ENCODE data around the gene ZNF266.

The ZNF266 gene

DNA sequence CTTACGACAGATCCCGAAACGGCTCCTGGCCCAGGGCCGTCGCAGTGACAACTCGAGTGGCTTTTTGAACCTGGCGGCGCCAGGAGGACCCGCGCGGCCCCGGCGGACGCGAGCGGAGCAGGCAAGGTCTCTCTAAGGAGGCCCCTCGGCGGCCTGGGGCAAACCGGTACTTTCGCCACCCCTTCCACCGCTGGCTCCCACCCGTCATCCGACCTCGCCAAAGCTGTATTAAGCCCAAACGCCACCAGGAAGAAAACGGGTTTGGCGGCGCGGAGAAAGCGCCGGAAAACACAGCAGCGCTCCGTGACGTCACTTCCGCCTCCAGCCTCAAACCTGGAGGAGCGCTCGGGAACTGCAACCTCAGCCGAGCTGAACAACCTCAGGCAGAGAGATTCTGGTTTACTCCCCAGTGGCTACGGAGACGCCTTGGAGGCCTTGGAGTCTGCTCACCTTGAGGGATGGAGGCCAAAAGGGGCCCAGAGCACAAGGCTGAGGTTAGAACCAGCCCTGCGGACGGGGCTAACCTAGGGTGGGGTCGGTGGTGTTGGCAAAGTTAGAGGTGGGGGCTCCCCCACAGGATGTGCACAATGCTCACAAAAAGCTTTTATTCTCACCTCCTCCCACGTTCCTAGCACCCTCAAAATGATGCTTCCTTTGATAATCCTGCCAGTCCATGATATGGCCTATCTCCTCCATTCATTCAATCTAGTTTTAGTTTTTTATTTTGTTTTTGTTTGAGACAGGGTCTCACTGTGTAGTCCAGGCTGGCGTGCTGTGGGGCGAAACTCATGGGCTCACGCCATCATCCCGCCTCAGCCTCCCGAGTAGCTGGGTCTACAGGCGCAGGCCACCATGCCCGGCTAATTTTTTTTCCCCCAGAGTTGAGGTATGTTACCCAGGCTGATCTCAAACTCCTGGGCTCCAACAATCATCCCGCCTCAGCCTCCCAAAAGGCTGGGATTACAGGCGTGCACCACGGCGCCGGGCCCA is at the start of gene ZNF266:
TSS of gene ZNF266 (minus strand) at position 295 of the 990 bp plus-strand sequence. CDS start 15,484 bp downstream, outside the sequence.
- peak; percentile 86 for DNase-seq

DNA sequence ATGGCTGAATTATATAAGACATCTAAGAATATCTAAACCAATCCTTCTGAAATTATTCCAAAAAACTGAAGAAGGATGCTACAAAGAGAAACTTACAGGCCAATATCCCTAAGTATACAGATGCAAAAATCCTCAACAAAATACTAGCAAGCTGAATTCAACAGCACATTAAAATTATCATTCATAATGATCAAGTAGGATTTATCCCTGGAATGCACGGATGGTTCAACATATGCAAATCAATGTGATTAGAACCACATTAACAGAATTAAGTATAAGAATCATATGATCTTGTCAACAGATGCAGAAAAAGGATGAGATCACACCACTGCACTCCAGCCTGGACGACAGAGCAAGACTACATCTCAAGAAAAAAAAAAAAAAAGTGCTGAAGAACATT is 49.8 kb upstream of the ZNF266 start:
- DNase-seq = no peak

DNA sequence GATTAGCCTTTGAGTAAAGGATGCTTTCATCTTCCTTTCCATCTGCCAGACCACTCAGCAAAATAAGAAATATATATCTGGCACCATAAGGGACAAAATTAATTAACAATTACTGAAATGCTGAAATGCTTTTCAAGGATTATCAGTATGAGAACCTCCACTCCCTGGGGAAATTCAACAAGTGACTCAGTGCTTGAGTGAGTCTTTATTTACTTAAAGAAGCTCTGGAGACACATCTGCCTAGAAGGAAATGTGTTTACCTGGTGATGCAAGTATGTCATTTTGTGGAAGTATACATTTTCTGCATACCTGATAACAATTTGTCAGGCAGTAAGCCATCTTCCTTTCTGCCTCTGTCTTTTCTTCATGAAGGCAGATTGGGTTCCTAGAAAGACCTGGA is 39.6 kb upstream of the ZNF266 start:
- DNase-seq = no peak

DNA sequence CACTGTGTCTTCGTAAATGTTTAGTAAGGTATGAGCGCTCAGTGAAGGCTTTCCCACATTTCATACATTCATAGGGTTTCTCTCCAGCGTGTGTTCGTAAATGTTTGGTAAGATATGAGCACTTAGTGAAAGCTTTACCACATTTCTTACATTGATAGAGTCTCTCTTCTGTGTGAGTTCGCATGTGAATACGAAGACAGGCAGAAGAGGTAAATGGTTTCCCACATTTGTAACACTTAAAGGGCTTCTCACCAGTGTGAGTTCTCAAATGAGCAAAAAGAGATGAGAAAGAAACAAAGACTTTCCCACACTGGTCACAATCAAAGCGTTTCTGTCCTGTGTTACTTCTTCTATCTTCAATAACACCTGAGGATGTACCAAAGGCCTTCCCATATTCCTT is 31.8 kb upstream of the ZNF266 start:
- DNase-seq = no peak

DNA sequence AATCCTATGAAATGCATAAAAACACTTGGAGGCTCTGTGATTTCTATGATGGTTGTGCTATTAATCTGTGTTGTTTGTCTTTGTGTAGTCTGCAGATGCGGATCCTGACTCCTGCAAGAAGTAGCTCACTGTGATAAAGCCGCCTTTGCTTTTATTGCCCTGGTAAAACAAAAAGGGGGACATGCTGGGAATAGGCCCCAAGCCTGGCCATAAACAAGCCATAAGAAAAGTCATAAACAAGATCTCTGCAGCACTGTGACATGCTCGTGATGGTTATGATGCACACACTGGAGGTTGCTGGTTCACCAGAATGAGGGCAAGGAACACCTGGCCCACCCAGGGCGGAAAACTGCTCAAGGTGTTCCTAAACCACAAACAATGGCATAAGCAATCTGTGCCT is 26.6 kb upstream of the ZNF266 start:
- no peak for DNase-seq

DNA sequence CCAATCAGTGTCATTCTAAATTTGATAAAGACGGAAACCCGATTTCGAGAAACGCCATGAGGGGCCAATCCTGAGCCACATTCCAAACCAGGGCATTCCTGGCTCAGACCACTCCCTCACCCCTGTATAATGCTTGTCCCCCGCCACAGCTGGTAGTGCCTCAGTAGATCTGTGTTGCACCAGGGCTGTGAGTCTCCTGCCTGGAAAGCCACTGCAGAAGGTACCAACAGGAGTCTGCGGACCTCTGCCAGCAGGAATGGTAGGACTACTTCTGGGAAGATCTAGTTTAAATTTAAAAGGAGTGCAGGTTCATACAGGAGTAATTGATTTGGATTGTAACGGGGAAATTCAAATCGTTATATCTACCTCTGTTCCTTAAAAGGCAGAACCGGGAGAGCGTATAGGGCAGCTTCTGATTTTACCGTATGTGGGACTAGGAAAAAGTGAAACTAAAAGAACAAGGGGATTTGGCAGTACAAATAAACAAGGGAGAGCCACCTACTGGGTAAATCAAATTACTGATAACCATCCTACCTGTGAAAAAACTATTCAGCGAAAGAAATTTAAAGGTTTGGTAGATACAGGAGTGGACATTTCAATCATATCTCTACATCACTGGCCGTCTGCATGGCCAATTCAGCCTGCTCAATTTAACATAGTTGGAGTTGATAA is 20.8 kb upstream of the ZNF266 start:
- DNase-seq = no peak

DNA sequence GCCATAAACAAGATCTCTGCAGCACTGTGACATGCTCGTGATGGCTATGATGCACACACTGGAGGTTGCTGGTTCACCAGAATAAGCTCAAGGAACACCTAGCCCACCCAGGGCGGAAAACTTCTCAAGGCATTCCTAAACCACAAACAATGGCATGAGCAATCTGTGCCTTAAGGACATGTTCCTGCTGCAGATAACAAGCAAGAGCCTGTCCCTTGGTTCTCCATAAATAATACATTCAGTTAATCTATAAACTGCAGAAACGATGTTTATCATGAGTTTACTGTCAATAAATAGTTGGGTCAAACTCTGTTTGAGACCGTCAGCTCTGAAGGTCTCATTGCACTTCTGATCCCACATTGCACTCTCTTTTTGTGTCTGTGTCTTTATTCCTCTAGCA is 18.6 kb upstream of the ZNF266 start:
- no peak for DNase-seq

DNA sequence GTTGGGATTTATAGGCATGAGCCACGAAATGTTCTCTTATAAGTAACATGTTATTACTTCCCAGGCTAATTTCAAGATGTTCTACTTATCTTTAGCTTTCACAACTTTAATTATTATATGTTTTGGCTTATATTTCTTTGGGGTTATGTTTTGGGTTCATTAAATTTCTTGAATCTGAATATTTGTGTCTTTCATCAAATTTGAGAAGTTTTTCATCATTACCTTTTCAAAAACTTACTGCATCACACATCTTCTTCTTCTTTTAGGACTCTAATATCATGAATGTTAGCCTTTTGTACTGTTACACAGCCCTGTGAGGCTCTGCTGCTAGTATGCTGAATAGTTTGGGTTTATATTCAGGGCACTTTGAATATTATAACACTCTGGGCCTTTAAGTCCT is 9.7 kb upstream of the ZNF266 start:
- DNase-seq = no peak

DNA sequence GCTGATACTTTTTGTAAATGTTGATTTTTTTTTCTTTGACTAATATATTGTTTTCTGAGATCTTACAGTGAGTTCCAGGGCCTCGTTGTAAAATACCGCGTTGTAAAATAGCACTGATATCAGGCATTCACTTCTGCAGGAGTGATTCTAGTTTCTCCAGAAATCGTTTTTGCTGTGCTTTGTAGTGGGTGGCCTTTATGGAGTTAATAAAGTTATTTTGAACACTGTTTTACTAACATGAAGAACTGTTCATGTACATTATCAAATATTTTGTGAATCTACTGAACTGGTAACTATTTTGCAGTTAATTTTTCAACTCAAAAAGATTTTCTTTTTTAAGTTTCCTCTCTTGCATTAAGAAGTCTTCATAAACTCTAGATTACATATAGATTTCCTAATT is 985 bp upstream of the ZNF266 start:
- no peak for DNase-seq

DNA sequence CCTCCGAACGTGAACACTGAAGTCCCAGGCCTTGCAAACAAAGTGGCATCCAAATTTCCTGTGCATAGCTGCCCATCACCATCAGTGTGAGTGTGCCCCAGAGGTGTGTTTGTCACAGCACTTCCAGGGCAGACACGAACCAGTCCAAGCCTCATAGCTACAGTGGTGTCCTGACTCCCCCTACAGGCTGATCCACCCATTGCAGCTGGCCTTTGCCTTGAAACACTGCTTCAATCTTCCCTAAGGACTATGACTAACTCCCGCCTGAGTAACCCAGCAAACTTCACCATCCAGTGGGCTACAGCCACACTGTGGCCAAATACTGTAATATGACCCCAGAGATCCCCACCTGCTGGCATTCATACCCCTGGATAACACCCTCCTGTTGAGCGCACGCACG is 3.9 kb downstream of the ZNF266 start:
- DNase-seq = no peak

DNA sequence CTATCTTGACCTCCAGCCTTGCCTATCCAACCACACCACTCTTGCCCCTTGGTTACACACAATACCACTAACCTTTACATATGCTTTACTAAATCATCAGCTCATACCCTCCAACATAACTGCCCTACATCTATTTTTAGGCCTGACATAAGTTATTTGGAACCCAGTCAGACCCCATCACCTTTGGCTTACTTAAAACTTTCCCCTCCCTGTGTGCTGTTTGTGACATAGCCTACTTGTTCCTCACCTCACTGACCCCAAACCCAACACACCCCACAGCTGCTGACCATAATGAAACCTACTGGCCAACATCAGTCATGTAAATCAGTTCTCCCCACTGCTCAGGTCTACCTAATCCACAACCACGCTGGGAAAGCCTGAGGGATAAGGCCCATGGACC is 4.9 kb downstream of the ZNF266 start:
- DNase-seq = no peak

DNA sequence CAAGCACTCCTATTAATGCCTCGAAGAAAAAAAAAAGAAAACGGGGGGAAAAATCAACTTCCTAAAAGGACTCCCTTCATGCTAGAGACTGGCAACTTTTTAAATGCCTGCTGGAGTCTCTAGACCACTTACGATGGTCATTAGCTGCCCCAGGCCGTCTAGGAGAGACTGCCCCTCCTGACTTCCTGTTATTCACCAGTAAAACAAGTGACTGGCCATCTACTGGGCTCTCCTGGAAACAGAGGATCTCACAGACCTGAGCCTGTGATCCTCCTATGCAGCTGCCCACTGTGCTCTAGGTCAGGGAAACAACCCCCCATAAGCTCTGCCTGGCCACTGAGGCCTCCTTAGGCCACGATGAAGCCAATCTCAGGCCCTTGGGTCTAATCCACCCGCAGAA is 7.4 kb downstream of the ZNF266 start:
- no peak for DNase-seq

DNA sequence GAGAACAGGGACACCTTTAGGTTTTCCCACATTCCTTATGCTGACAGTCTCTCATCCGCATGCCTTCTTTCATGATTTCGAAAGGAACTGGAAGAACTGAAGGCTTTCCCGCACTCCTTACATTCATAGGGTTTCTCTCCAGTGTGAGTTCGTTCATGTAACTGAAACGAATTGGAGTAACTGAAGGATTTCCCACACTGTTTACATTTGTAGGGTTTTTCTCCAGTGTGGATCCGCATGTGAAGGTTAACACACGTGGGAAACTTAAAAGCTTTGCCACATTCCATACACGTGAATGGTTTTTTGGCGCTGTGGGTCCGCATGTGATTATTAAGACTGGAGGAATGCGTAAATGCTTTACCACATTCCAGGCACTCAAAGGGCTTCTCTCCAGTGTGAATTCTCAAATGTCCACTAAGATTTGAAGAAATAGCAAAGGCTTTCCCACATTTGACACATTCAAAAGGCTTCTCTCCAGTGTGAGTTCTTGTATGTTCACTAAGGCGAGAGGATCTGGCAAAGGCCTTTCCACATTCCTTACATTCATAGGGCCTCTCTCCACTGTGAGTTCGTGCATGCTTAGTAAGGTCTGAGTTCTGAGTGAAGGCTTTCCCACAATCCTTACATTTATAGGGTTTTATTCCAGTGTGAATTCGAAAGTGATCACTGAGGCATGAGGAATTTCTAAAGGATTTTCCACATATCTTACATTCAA is 22.0 kb downstream of the ZNF266 start:
- no peak for DNase-seq

DNA sequence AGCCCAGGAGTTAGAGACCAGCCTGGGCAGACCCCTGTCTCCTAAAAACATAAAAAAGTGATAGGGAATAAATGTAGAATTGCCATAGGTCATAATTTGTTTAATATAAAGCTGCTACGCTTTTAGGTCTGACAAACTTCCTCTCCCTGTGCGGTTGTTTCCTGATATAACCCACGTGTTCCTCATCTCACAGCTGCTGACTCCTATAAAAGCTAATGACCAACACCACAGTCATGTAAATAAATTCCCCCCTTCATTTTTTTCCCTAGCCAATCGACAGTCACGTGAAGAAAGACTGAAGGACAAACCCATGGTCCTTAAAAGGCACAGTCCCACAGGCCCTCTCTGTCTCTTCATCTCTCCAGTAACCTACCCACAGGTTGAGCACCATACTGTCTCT is 27.5 kb downstream of the ZNF266 start:
- DNase-seq = peak; percentile 49

DNA sequence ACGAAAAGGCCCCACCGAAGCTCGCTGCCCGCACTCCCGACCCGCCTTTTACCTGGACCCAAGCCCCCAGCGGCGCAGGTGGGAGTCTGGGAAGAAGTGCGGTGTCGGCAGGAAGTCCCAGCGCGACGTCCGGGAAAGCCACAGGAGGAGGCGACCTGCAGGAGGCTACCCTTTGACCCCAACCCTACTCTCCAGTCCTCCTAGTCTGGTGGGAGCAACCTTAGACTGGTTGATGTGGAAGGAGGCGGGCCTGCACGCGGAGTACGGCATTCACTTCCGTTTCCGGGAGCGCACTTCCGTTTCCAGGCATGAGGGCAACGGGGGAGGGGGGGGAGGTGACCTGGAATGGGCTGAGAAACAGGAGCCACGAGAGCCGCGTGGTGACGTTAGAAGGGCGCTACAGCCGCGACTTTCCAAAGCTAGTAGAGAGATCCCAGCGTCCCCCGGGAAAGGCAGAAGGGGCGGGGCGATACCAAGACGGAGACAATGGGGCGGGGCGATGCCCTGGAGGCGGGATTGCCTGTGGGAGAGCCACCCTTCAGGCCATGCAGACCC is 28.5 kb downstream of the ZNF266 start:
- peak; percentile 17 for DNase-seq

DNA sequence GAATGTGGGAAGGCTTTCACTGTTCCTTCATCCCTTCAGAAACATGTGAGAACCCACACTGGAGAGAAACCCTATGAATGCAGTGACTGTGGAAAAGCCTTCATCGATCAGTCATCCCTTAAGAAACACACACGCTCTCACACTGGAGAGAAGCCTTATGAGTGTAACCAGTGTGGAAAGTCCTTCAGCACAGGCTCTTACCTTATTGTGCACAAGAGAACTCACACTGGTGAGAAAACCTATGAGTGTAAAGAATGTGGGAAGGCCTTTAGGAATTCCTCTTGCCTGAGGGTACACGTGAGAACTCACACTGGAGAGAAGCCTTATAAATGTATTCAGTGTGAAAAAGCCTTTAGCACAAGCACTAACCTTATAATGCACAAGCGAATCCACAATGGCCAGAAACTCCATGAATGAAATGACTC is 54.0 kb downstream of the ZNF266 start:
- no peak for DNase-seq

DNA sequence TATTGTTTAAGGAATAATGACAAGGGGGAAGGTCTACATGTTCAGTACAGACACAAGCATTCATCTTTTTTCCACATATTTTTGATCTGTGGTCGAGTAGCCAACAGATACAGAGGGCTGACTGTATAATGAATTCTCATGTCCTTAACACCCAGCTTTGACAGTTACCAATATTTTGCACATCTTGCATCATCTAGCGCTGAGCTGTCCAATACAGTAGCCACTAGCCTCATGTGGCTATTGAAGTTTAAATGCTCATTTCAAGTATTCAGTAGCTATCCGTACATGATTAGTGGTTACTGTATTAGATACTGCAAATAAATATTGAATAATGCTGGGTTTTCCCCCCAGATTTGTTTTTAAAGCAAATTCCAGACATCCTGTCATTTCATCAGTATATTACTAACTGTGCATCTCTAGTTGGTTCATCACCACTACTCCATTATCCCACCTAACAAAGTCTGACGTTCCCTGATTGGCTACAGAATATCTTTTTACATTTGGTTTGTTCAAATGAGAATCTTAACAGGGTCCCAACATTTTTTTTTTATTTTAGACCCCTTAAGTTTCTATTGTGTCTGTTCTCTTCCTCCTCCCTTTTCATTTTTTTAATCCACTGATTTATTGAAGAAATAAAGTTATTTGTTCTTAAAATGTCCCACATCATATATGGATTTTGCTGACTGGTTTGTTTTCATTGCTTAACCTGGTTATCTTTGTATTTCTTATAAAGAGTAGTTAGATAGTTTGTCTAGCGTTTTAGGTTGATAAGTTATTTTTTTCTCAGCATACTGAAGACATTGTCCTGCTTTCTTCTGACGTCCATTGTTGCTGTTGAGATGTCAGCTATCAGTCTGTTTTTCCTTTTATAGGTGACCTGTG is 64.4 kb downstream of the ZNF266 start:
- DNase-seq = no peak

DNA sequence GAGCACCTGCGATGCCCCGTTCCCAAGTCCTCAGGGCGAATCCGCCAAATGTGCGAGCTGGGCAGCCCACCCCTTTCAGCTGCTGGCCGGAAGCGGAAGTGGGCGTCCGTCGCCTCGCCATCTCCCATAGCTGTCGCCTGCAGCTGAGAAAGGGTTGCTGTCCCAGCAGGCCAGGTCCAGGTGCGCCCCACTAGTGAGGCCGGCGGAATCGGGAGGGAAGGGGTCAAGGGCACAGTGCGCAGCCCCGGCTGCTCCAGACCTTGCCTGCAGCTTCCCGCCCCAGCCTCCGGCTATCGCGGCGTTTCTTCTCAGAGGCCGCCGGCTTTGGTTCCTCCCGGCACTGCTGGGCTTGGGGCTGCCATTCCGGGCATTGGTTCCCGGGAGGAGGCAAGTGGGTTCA is 72.5 kb downstream of the ZNF266 start, which contains the start of gene ZNF177:
TSS of gene ZNF177 (plus strand) at position 109 of the 400 bp plus-strand sequence. CDS start 15,299 bp downstream, outside the sequence.
- DNase-seq = no peak

Measured in HCEC 1CT (cell line).